H9 (cell line): ENCODE results near the gene IRF2BPL. TPM values are rescaled to one million over a fixed set of nuclear protein-coding genes. Genes with fewer than 3 reads are reported as not detected.

ENCODE experiments used
- DNase-seq: peaks from one replicate; pipeline ENCODE4 v3.0.0-alpha.2; 2017
- H2AFZ ChIP-seq: one replicate; pipeline ENCODE4 v1.6.1; 2013; ENCODE audit warnings: mild to moderate bottlenecking, low read length, control low read depth, moderate library complexity
- H2AK5ac ChIP-seq: 2 replicates; pipeline ENCODE4 v1.6.1; 2013; ENCODE audit warnings: low read length, control low read depth, mixed read lengths; ENCODE audit not compliant: insufficient read length
- H2BK120ac ChIP-seq: one replicate; pipeline ENCODE4 v1.6.1; 2013; ENCODE audit warnings: low read depth, mild to moderate bottlenecking, low read length, control low read depth, inconsistent platforms; ENCODE audit not compliant: poor library complexity, severe bottlenecking
- H2BK12ac ChIP-seq: 2 replicates; pipeline ENCODE4 v1.6.1; 2013; ENCODE audit warnings: low read length, control low read depth, mixed read lengths, low read depth; ENCODE audit not compliant: insufficient read length
- H2BK15ac ChIP-seq: 2 replicates; pipeline ENCODE4 v1.6.1; 2013; ENCODE audit warnings: low read depth, low read length, control low read depth
- H2BK20ac ChIP-seq: one replicate; pipeline ENCODE4 v1.6.1; 2013; ENCODE audit warnings: low read depth, mild to moderate bottlenecking, low read length, control low read depth, inconsistent platforms; ENCODE audit not compliant: poor library complexity, severe bottlenecking
- H2BK5ac ChIP-seq: 2 replicates; pipeline ENCODE4 v1.6.1; 2013; ENCODE audit warnings: low read length, control low read depth, mixed read lengths; ENCODE audit not compliant: insufficient read length
- H3K14ac ChIP-seq: 2 replicates; pipeline ENCODE4 v1.6.1; 2013; ENCODE audit warnings: low read length, control low read depth; ENCODE audit not compliant: insufficient read depth
- H3K18ac ChIP-seq: 2 replicates; pipeline ENCODE4 v1.6.1; 2013; ENCODE audit warnings: low read depth, mild to moderate bottlenecking, mixed read lengths, low read length, control low read depth; ENCODE audit not compliant: insufficient read length
- H3K23ac ChIP-seq: 2 replicates; pipeline ENCODE4 v1.6.1; 2013; ENCODE audit warnings: low read length, control low read depth, mixed read lengths, low read depth; ENCODE audit not compliant: insufficient read length
- H3K23me2 ChIP-seq: 2 replicates; pipeline ENCODE4 v1.6.1; 2013; ENCODE audit warnings: low read depth, mild to moderate bottlenecking, mixed read lengths, low read length, control low read depth; ENCODE audit not compliant: insufficient read length, poor library complexity, severe bottlenecking
- H3K27ac ChIP-seq: 2 replicates; pipeline ENCODE4 v1.5.1; 2013; ENCODE audit warnings: low read length, control low read depth, mixed read lengths, low read depth; ENCODE audit not compliant: insufficient read length
- H3K27me3 ChIP-seq: 2 replicates; pipeline ENCODE4 v1.6.1; 2013; ENCODE audit warnings: low read length, control low read depth, inconsistent platforms; ENCODE audit not compliant: insufficient read depth
- H3K4ac ChIP-seq: 2 replicates; pipeline ENCODE4 v1.6.1; 2013; ENCODE audit warnings: low read depth, mild to moderate bottlenecking, control low read depth, inconsistent platforms, low read length, moderate library complexity
- H3K4me1 ChIP-seq: 2 replicates; pipeline ENCODE4 v1.6.1; 2013; ENCODE audit warnings: low read length, control low read depth, inconsistent platforms; ENCODE audit not compliant: insufficient read depth
- H3K4me2 ChIP-seq: 2 replicates; pipeline ENCODE4 v1.6.1; 2013; ENCODE audit warnings: low read length, control low read depth, mixed read lengths; ENCODE audit not compliant: insufficient read length, insufficient read depth
- H3K56ac ChIP-seq: 2 replicates; pipeline ENCODE4 v1.6.1; 2013; ENCODE audit warnings: low read depth, mild to moderate bottlenecking, mixed read lengths, low read length, control low read depth; ENCODE audit not compliant: insufficient read length
- H3K79me1 ChIP-seq: 2 replicates; pipeline ENCODE4 v1.6.1; 2013; ENCODE audit warnings: low read depth, mild to moderate bottlenecking, moderate library complexity, low read length, control low read depth, inconsistent platforms; ENCODE audit not compliant: insufficient read depth, poor library complexity, severe bottlenecking
- H3K79me2 ChIP-seq: 2 replicates; pipeline ENCODE4 v1.6.1; 2013; ENCODE audit warnings: low read length, control low read depth, inconsistent platforms; ENCODE audit not compliant: insufficient read depth
- H3K9ac ChIP-seq: 2 replicates; pipeline ENCODE4 v1.6.1; 2013; ENCODE audit warnings: low read length, control low read depth, mixed read lengths; ENCODE audit not compliant: insufficient read length; ENCODE audit errors: extremely low read depth
- H3K9me3 ChIP-seq: one replicate; pipeline ENCODE4 v1.6.1; 2013; ENCODE audit warnings: low read depth, low read length, inconsistent platforms; ENCODE audit not compliant: control insufficient read depth
- H3T11ph ChIP-seq: one replicate; pipeline ENCODE4 v1.6.1; 2013; ENCODE audit warnings: mild to moderate bottlenecking, low read length, control low read depth, inconsistent platforms
- H4K20me1 ChIP-seq: one replicate; pipeline ENCODE4 v1.6.1; 2013; ENCODE audit not compliant: control insufficient read depth, insufficient read length, insufficient read depth
- H4K5ac ChIP-seq: 2 replicates; pipeline ENCODE4 v1.6.1; 2013; ENCODE audit warnings: low read depth, mild to moderate bottlenecking, mixed read lengths, low read length, control low read depth; ENCODE audit not compliant: insufficient read length
- H4K8ac ChIP-seq: replicated peaks from 2 replicates; pipeline ENCODE4 v1.6.1; 2013; ENCODE audit warnings: low read length, control low read depth, mixed read lengths, low read depth; ENCODE audit not compliant: insufficient read length
- H4K91ac ChIP-seq: 2 replicates; pipeline ENCODE4 v1.6.1; 2013; ENCODE audit warnings: low read depth, mild to moderate bottlenecking, moderate library complexity, mixed read lengths, low read length, control low read depth; ENCODE audit not compliant: insufficient read length
- H3K27ac Mint-ChIP-seq, 3 experiments: 2 replicates in 2 of 3; 3 replicates in 1 of 3; pipeline ENCODE4 v1.8.0; 2020 to 2021; ENCODE audit warnings: mixed read lengths in 3 of 3, mild to moderate bottlenecking in 1 of 3, moderate library complexity in 1 of 3
- H3K27me3 Mint-ChIP-seq: 2 replicates; pipeline ENCODE4 v1.8.0; 2021; ENCODE audit warnings: low read depth, mild to moderate bottlenecking, moderate library complexity, mixed read lengths
- H3K36me3 Mint-ChIP-seq, 3 experiments: 2 replicates in 2 of 3; 3 replicates in 1 of 3; pipeline ENCODE4 v1.8.0; 2020 to 2021; ENCODE audit warnings: low read depth in 3 of 3, mixed read lengths in 3 of 3; ENCODE audit not compliant: insufficient read depth in 1 of 3
- H3K4me1 Mint-ChIP-seq, 2 experiments: 2 replicates each; pipeline ENCODE4 v1.8.0; 2020; ENCODE audit warnings: mixed read lengths in 2 of 2
- H3K4me3 Mint-ChIP-seq, 2 experiments: 2 replicates in 1 of 2; 3 replicates in 1 of 2; pipeline ENCODE4 v1.8.0; 2020 to 2021; ENCODE audit warnings: mild to moderate bottlenecking in 2 of 2, mixed read lengths in 2 of 2, moderate library complexity in 1 of 2
- H3K9me3 Mint-ChIP-seq, 2 experiments: 2 replicates in 1 of 2; 3 replicates in 1 of 2; pipeline ENCODE4 v1.8.0; 2020; ENCODE audit warnings: mild to moderate bottlenecking in 2 of 2, mixed read lengths in 2 of 2, moderate library complexity in 1 of 2
- CTCF ChIP-seq: fragments of 200-600 bp; sonication (generic); conservative IDR thresholded peaks from 3 replicates; pipeline ENCODE4 v1.8.0; 2021; ENCODE audit warnings: antibody characterized with exemption, mild to moderate bottlenecking
- WGBS: extraction: QIAGEN DNeasy Blood & Tissue Kit; methylation state at CpG from one replicate; pipeline ENCODE4 v1.1.7; 2013; ENCODE audit warnings: missing lambda C conversion rate, low lambda C conversion rate, mixed read lengths; ENCODE audit not compliant: insufficient read length; ENCODE audit errors: extremely low coverage; 5-methylcytosine and 5-hydroxymethylcytosine counted together
- total RNA-seq: library from RNA; stranded (reverse); gene quantifications from 2 replicates; pipeline ENCODE4 v1.2.1, GENCODE V29; 2021

IRF2BPL gene
- total RNA-seq, 1 experiment from 2014 or later, result 59.0 TPM

- H3K9me3 ChIP-seq, result no peaks in the 10 kb centered on the region
- H3K56ac ChIP-seq, result no peak overlapping the region
- H3K27ac ChIP-seq, result no peak overlapping the region
- no peak overlapping the region for H3K4me3 Mint-ChIP-seq
- no peak for TF ChIP-seq CTCF
- no peak overlapping the region for H3K4me2 ChIP-seq
- H3K18ac ChIP-seq, result no peak overlapping the region
- peaks cover 3% of the 10 kb centered on the region in 2 experiments; a peak in 2 of 5 replicates for H3K9me3 Mint-ChIP-seq
- H2BK5ac ChIP-seq, result no peak overlapping the region
- H3K23me2 ChIP-seq, result no peaks in the 10 kb centered on the region
- H3K4me1 ChIP-seq, result peaks cover 6% of the 10 kb centered on the region; the same call in 1 of the 2 replicates
- no peak overlapping the region for H3K23ac ChIP-seq
- peaks cover 3% of the 10 kb centered on the region for H3K27me3 Mint-ChIP-seq
- H3K79me2 ChIP-seq, result no peaks in the 10 kb centered on the region
- no peaks in the 10 kb centered on the region for H3K27me3 ChIP-seq
- no CpG with 5 or more reads among the region's 5 CpGs for WGBS
- no peaks in the 10 kb centered on the region for H4K20me1 ChIP-seq
- peak overlapping the region; percentile 26 for H2BK12ac ChIP-seq
- H3T11ph ChIP-seq, result no peak overlapping the region
- H3K79me1 ChIP-seq, result no peaks in the 10 kb centered on the region
- H2BK120ac ChIP-seq, result no peak overlapping the region
- no peak overlapping the region for H2BK20ac ChIP-seq
- peaks cover 62 to 63% of the 10 kb centered on the region in 2 experiments for H3K4me1 Mint-ChIP-seq
- no peak overlapping the region for H2AK5ac ChIP-seq
- H3K4ac ChIP-seq, result no peak overlapping the region
- H3K36me3 Mint-ChIP-seq, result peaks cover 0 to 6% (median 0%) of the 10 kb centered on the region in 3 experiments; a peak in 3 of 7 replicates
- no peak overlapping the region for H2AFZ ChIP-seq
- H3K9ac ChIP-seq, result no peak overlapping the region
- no peak overlapping the region for H4K8ac ChIP-seq
- no peak overlapping the region for H2BK15ac ChIP-seq
- no peak overlapping the region for H3K27ac Mint-ChIP-seq
- no peak overlapping the region for H3K14ac ChIP-seq
- no peak for DNase-seq
- no peak overlapping the region for H4K91ac ChIP-seq
- H4K5ac ChIP-seq, result no peak overlapping the region
Observed at GRCh38 chr14:77003960-77004710, 24.4 kb downstream of the IRF2BPL start.
